A549 treated with AZD9567 at 1 μM for 4 hours (cell line): ENCODE data around the gene TRIM67. TPM values are rescaled to one million over a fixed set of nuclear protein-coding genes. Genes with fewer than 3 reads are reported as not detected.

Experiments
- total RNA-seq: library from RNA; stranded (reverse); fragments of 200-300 nt; extraction: Qiagen RNA extraction; gene quantifications from 5 replicates; pipeline ENCODE4 v1.2.3, GENCODE V29; 2022; ENCODE audit not compliant: insufficient read depth

TRIM67 gene
- 0.13 to 0.20 TPM (median 0.15 TPM) in 4 of 5 replicates, not detected in the other for total RNA-seq

GRCh38 chr1:231161667-231162296, at the start of gene TRIM67:
Gene TRIM67 (plus strand): TSS chr1:231162058. CDS start chr1:231162970, 912 bp downstream.

DNA sequence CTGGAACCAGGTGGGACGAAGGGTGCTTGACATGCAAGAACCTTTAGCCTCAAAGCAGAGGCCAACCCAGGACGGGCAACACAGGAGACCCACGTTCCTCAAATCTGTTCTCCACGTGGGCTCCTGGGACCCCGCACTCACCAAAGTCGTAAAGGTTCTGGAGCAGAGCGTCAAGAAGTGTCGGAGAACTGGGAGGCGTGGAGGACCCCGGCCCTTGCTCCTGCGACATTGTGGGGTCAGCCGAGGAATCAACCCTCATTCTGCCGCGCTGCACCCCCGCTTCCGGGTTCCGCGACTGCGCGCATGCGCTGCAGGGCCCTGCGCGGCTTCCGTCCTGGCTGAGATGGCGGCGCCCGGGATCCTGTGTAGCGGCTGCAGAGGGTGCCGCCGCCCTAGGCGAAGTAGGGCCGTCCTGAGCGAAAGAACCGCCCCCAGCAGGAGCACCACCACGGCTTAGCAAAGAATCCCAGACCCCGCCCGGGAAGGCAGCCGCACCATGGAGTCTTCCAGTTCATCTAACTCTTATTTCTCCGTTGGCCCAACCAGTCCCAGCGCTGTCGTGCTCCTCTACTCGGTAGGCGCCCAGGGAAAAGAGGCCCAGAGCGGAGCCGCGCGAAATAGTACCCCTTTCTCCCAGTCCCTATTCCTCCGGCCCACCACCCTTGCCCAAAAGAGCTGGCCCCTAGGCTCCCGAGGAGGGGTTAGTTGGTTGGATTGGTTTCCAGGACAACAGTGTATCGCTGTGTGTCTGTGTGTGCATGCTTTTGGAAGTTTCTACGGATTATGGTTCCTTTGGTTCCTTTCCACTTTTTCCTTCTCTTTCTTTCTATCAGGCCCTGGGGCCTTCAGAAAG, 79.3 kb downstream of the TRIM67 start, which contains the start of gene GNPAT:
Gene GNPAT (plus strand): TSS at position 330 of the 853 bp plus-strand sequence. CDS start 167 bp downstream, at position 497.

Other genes starting within 250 kb of the TRIM67 start
- gene TTC13, start 183.2 kb upstream of the TRIM67 start, total RNA-seq: 9.4 to 15.3 TPM (median 11.7 TPM) in 5 replicates
- 22.9 to 27.2 TPM (median 24.7 TPM) in 5 replicates for gene ARV1, start 183.0 kb upstream of the TRIM67 start, total RNA-seq
- 10.3 to 17.5 TPM (median 16.7 TPM) in 5 replicates for gene FAM89A, start 121.8 kb upstream of the TRIM67 start, total RNA-seq
- gene GNPAT, start 79.2 kb downstream of the TRIM67 start, total RNA-seq: 36.0 to 40.3 TPM (median 36.6 TPM) in 5 replicates
- gene EXOC8, start 175.8 kb downstream of the TRIM67 start, total RNA-seq: 8.8 to 11.0 TPM (median 9.4 TPM) in 5 replicates
- gene SPRTN, start 176.2 kb downstream of the TRIM67 start, total RNA-seq: 12.5 to 14.9 TPM (median 14.1 TPM) in 5 replicates